Spinal cord (tissue), 10 donors: ENCODE results near the gene ESX1. TPM values are rescaled to one million over a fixed set of nuclear protein-coding genes. Genes with fewer than 3 reads are reported as not detected.

Experiments used
- DNase-seq, 6 donors: peaks; one replicate each; pipeline versions ENCODE4 v3.0.0 to v3.0.0-alpha.2; 2013 to 2015; ENCODE audit warnings: low spot score in 6 of 6, low read depth in 4 of 6
- H3K27ac ChIP-seq: one replicate; pipeline ENCODE4 v1.5.1; 2013; ENCODE audit warnings: low read depth, low read length, control low read depth
- H3K27me3 ChIP-seq: one replicate; pipeline ENCODE4 v1.6.1; 2013; ENCODE audit warnings: low read length; ENCODE audit not compliant: control insufficient read depth, insufficient read depth
- H3K36me3 ChIP-seq: one replicate; pipeline ENCODE4 v1.6.1; 2013; ENCODE audit warnings: low read length; ENCODE audit not compliant: control insufficient read depth, insufficient read depth
- H3K4me1 ChIP-seq: one replicate; pipeline ENCODE4 v1.6.1; 2013; ENCODE audit warnings: low read length; ENCODE audit not compliant: control insufficient read depth, insufficient read depth
- H3K4me3 ChIP-seq: one replicate; pipeline ENCODE4 v1.5.1; 2013; ENCODE audit warnings: low read depth, low read length, control low read depth
- H3K9me3 ChIP-seq: one replicate; pipeline ENCODE4 v1.6.1; 2013; ENCODE audit warnings: low read length; ENCODE audit not compliant: control insufficient read depth, insufficient read depth
- WGBS: methylation state at CpG from one replicate; pipeline ENCODE4 v1.1.5; 2013; ENCODE audit warnings: missing lambda C conversion rate; ENCODE audit not compliant: insufficient coverage; 5-methylcytosine and 5-hydroxymethylcytosine counted together
- long read RNA-seq, 4 donors: transcript quantifications; one replicate each; lab custom pipeline, GENCODE V29; 2026
- polyA plus RNA-seq, 2 donors: library from polyadenylated mRNA; unstranded; fragments of 120-200 nt; gene quantifications; one replicate each; pipeline ENCODE4 v1.2.1, GENCODE V29; 2013; ENCODE audit not compliant: insufficient read length in 2 of 2
- total RNA-seq, 2 donors: library from RNA; depleted of rRNA in 1 of 2; stranded (reverse); fragments of 120-200 nt in 1 of 2; fragments of >200 nt in 1 of 2; gene quantifications; one replicate each; pipeline versions ENCODE4 v1.2.3 to v1.2.4, GENCODE V29; 2013 to 2014
- donor health status: healthy.

ESX1 gene
- total RNA-seq = under 1 TPM; 0.10 to 0.33 TPM
- under 1 TPM in 1 of 2 donors, not detected in 1; 0.29 TPM for polyA plus RNA-seq
- long read RNA-seq, donor 1 = 0 reads
- long read RNA-seq, donor 2 = 0 reads
- long read RNA-seq, donor 3 = 0 reads
- long read RNA-seq, donor 4 = 0 reads

DNA sequence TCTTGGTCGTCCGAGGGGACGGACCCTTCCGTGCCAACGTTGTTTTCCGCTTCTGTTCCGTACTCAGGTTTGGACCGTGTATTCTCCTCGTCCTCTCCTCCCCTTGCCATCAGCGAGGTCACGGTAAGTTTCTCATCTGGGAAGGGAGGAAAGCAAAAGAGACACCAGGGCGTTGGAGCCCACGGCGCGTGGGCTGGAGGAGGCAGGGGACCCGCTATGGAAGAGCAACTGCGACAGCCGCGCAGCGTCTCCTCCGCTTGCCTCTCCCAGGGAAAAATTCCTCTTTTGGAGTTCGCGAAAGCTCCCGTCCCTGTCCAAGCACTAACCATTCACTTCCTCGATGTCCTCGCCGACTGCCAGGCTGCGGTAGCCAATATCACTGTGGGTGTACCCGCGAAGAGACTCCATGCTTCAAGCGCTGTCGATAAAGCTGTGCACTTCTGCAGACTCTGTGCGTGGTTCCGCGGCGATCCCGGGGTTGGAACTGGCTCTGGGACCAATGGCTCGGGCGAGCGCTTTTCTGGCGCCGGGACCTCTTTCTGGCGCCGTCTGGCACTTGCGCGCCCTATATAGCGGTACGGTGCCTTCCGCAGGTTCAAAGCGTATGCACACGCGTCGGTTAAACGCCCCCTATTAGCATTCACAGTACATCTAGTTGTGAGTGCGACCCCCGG lies at the start of gene ESX1:
ESX1 (minus strand) TSS at position 492 of the 674 bp plus-strand sequence; CDS start at position 408, 84 bp downstream.
- H3K4me3 ChIP-seq = no peak within 1 kb of the TSS
- H3K27me3 ChIP-seq = peaks cover 53% of the 10 kb centered on the region
- DNase-seq = peak in 2 of 6 donors; percentile 11 to 21
- peaks cover 18% of the 10 kb centered on the region for H3K4me1 ChIP-seq
- H3K36me3 ChIP-seq = no peaks in the 10 kb centered on the region
- no peak within 1 kb of the TSS for H3K27ac ChIP-seq
- no peaks in the 10 kb centered on the region for H3K9me3 ChIP-seq
- 20% methylated on average over 56 of the region's 56 CpGs for WGBS

DNA sequence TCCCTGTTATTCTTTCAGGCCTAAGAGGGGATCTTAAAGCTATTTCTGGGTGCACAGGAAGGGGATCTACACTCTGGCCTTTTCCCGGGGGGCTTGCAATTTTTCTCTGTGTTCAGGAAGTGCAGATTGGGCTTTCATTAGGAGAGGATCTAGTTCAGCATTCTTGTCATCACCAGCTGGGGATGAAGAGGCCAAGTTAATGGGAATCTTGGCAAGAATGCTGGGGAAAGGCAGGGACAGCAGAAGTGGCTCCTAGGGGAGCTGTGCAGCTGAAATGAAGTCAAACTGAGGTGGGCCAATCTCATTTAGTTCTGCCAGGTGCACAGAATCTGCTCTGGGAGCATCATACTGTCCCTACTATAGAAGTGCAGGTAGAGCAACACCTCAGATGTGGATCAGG lies 40.9 kb upstream of the ESX1 start:
- H3K9me3 ChIP-seq = no peaks in the 10 kb centered on the region
- no peaks in the 10 kb centered on the region for H3K4me1 ChIP-seq
- WGBS = 50% methylated on average over 1 of the region's 1 CpG
- no peaks in the 10 kb centered on the region for H3K36me3 ChIP-seq
- DNase-seq = peak in 2 of 6 donors; percentile 9 to 23
- no peak overlapping the region for H3K4me3 ChIP-seq
- peaks cover 2% of the 10 kb centered on the region for H3K27me3 ChIP-seq
- no peak overlapping the region for H3K27ac ChIP-seq

DNA sequence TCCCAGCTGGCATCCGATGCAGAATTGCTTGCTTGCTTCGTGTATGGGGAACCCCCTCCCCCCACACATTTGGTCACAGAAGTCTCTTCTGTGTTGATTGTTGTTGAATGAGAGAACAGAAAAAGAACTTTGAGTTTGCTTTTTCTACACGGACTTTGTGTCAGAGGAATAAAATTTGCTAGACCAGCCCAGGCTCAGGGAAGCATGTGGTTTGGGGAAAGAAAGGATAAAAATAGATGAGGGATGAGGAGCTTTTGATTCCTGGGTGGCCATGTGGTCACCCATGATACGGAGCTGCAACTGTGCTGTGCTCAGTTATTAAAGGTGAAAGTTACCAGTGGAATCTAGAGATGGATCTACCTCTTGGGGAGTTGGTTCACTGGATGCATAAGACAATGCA lies 34.2 kb upstream of the ESX1 start:
- no peaks in the 10 kb centered on the region for H3K36me3 ChIP-seq
- no peak for DNase-seq
- no peaks in the 10 kb centered on the region for H3K4me1 ChIP-seq
- peaks cover 6% of the 10 kb centered on the region for H3K27me3 ChIP-seq
- H3K4me3 ChIP-seq = no peak overlapping the region
- no peak overlapping the region for H3K27ac ChIP-seq
- no peaks in the 10 kb centered on the region for H3K9me3 ChIP-seq
- WGBS = 50% methylated on average over 2 of the region's 4 CpGs

DNA sequence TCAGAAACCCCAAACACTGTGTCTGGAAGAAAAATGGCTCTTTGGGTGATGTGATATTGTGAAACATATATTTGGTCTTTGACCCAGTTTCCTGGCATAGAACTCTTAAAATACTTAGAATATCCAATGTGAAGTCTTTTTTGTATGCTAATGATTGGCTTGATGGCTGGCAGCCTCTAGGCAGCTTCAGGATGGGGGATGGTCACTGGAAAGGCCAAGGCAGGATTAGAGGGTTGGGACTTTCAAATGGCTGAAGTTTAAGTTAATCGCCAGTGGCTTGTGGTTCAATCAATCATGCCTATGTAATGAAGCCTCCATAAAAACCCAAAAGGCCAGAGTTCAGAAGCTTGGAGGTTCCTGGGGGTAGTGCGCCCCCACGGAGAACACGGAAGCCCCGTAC lies 33.5 kb upstream of the ESX1 start:
- 31% methylated on average over 5 of the region's 5 CpGs for WGBS
- no peaks in the 10 kb centered on the region for H3K9me3 ChIP-seq
- H3K27me3 ChIP-seq = peaks cover 6% of the 10 kb centered on the region
- H3K4me1 ChIP-seq = no peaks in the 10 kb centered on the region
- H3K27ac ChIP-seq = no peak overlapping the region
- no peak for DNase-seq
- H3K36me3 ChIP-seq = no peaks in the 10 kb centered on the region
- H3K4me3 ChIP-seq = no peak overlapping the region

DNA sequence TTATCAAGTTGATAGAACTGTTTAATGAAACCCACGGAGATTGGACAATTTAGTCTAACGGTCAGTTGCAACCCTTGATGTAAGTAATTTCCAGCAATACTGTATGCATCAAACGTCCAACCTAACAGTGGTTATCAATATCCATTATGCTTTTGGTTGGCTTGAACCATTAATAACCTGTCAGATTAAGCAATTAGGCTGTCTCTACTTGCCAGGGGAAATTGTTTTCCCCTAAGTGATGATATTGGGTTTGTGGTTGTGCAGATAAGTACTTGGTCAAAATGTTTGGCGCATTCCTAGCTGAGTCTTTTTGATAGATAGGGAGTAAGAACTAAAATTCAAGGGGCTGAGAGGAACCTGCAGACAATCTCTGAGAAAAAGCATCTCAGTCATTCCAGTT lies 30.5 kb upstream of the ESX1 start:
- Histone ChIP-seq H3K27ac (no peak overlapping the region), H3K9me3 (no peaks in the 10 kb centered on the region), H3K4me1 (no peaks in the 10 kb centered on the region), H3K27me3 (peaks cover 6% of the 10 kb centered on the region), H3K36me3 (no peaks in the 10 kb centered on the region), H3K4me3 (no peak overlapping the region)
- 80% methylated on average over 2 of the region's 4 CpGs for WGBS
- DNase-seq = peak in 1 of 6 donors; percentile 9

DNA sequence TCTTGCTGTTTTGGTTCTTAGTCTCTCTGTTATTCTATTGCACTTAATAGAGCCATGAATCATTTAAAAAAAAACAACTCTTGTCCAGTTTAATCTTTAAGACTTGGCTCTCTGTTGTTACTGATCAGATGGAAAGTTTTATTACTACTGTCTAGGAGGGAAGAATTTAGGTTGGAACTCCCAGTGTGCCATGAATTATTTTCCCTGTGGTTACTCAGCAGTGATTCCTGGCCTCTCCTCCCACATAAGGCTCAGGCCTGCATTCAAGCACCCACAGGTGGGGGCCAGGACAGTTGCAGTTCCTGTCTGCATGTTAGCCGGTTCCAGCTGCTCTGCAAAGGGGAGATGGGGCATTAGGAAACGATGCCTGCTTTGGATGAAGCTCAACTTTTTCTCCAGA lies 29.8 kb upstream of the ESX1 start:
- H3K4me1 ChIP-seq = no peaks in the 10 kb centered on the region
- H3K9me3 ChIP-seq = no peaks in the 10 kb centered on the region
- no peak overlapping the region for H3K4me3 ChIP-seq
- no peak for DNase-seq
- no peak overlapping the region for H3K27ac ChIP-seq
- no peaks in the 10 kb centered on the region for H3K36me3 ChIP-seq
- 50% methylated on average over 2 of the region's 2 CpGs for WGBS
- H3K27me3 ChIP-seq = peaks cover 6% of the 10 kb centered on the region

DNA sequence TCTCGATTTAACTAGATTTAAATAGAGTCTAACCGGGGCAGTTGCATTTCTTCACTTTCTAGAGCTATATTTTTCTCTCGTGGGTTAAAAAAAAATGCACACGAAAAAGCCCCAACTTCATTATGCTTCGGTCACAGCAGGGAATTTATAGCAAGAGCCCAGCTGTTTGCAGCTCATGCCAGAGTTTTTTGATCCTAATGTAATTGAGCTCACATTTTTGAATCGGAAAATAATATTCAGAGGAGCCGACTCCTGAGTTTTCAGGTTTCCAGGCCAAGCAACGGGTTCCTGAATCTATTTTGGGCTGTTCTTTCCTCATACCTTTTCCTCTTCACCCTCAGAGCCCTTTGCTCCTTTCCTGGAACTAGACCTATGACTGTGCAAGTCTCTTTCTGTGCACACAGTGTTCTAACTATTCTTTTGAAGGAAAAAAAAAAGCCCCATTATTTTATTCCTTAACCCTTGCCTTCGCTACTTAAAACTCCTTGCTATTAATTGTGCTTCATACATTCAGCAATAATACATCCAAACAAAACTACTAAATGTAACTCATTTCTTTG lies 27.5 kb upstream of the ESX1 start:
- peak in 2 of 6 donors; percentile 7 to 48 for DNase-seq
- WGBS = 45% methylated on average over 9 of the region's 9 CpGs
- Histone ChIP-seq H3K27me3 (peaks cover 6% of the 10 kb centered on the region), H3K9me3 (no peaks in the 10 kb centered on the region), H3K4me3 (no peak overlapping the region), H3K36me3 (no peaks in the 10 kb centered on the region), H3K4me1 (no peaks in the 10 kb centered on the region), H3K27ac (no peak overlapping the region)

DNA sequence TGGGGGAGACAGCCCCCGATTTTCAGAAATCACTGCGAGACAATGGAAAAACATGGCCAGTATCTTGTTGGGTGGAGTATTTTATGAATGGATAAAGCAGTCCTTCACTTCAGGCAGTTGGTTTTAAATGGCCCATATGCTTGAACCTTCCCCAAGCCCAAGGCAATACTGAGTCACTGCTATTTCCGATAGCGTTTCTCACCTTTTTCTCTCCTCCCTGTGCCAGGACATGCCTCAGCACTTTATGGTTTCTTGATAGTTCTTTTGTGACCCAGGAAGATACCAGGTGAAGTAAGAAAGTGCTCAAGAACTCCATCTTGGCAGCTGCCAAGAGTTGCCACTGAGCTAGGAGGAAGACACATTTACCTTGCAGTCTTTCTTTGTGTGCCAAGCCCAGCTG lies 26.8 kb upstream of the ESX1 start:
- Histone ChIP-seq H3K36me3 (no peaks in the 10 kb centered on the region), H3K9me3 (no peaks in the 10 kb centered on the region), H3K27ac (no peak overlapping the region), H3K4me3 (no peak overlapping the region), H3K4me1 (no peaks in the 10 kb centered on the region), H3K27me3 (peaks cover 4% of the 10 kb centered on the region)
- WGBS = 87% methylated on average over 4 of the region's 4 CpGs
- DNase-seq = peak in 1 of 6 donors; percentile 1

DNA sequence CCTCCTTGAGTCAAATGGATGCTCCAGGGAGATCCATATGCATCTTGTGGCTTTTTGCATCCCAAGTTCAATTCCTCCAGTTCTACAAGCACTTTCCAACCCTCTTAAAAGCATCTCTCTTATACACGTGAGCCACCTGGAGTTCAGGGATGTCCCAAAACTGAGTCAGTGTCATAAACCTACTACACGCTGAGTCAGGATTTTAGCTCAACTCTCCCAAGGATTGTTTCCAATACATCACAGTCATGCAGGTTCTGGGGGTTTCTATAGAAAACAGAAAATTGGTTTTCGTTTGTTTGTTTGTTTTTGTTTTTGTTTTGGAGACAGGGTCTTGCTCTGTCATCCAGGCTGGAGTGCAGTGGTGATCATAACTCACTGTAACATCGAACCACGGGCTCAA lies 25.9 kb upstream of the ESX1 start:
- Histone ChIP-seq H3K27me3 (no peaks in the 10 kb centered on the region), H3K9me3 (no peaks in the 10 kb centered on the region), H3K4me1 (no peaks in the 10 kb centered on the region), H3K27ac (no peak overlapping the region), H3K36me3 (no peaks in the 10 kb centered on the region), H3K4me3 (no peak overlapping the region)
- WGBS = 45% methylated on average over 2 of the region's 5 CpGs
- DNase-seq = no peak
